K562 (cell line): ENCODE data around the gene RASSF7. TPM values are rescaled to one million over a fixed set of nuclear protein-coding genes. Genes with fewer than 3 reads are reported as not detected.

Source experiments
- ASH1L ChIP-seq: fragments of 450-650 bp; IDR thresholded peaks from 2 replicates; pipeline ENCODE4 v1.6.1; 2018; ENCODE audit warnings: borderline replicate concordance, mild to moderate bottlenecking, low read depth; ENCODE audit not compliant: partially characterized antibody
- C11orf30 ChIP-seq: fragments of 450-650 bp; IDR thresholded peaks from 2 replicates; pipeline ENCODE4 v1.6.1; 2016; ENCODE audit warnings: low read depth, mild to moderate bottlenecking
- DACH1 ChIP-seq: fragments of 450-650 bp; IDR thresholded peaks from 2 replicates; pipeline ENCODE4 v1.6.1; 2018; ENCODE audit not compliant: partially characterized antibody
- ELF1 ChIP-seq: fragments of 200-800 bp; sonication (Bioruptor generic); IDR thresholded peaks from 2 replicates; pipeline ENCODE4 v1.6.1; 2016; ENCODE audit warnings: missing genetic modification characterization, missing compliant biosample characterization
- FOSL1 ChIP-seq: fragments of 200-800 bp; sonication (Bioruptor generic); conservative IDR thresholded peaks from 2 replicates; pipeline ENCODE4 v1.6.1; 2016; ENCODE audit warnings: missing genetic modification characterization, missing compliant biosample characterization
- IRF2 ChIP-seq: sonication (generic); formaldehyde crosslinking; IDR thresholded peaks from 2 replicates; pipeline ENCODE4 v1.8.1; 2022; ENCODE audit warnings: mild to moderate bottlenecking, missing genetic modification reagents
- JUN ChIP-seq, 2 experiments: sonication (generic) in 1 of 2; formaldehyde crosslinking in 1 of 2; IDR thresholded peaks; 2 replicates each; pipeline versions ENCODE4 v1.6.1 to v1.8.0; 2012 to 2022; ENCODE audit warnings: borderline replicate concordance in 2 of 2, mild to moderate bottlenecking in 2 of 2, improper control_type of control experiment in 1 of 2, low read depth in 1 of 2, low read length in 1 of 2, missing genetic modification reagents in 1 of 2
- KDM2B ChIP-seq: fragments of 250-450 bp; sonication (Bioruptor Pico); IDR thresholded peaks from 2 replicates; pipeline ENCODE4 v1.8.0; 2021; ENCODE audit warnings: mild to moderate bottlenecking, moderate library complexity
- NR2C1 ChIP-seq, 2 experiments: fragments of 450-650 bp; IDR thresholded peaks; 2 replicates each; pipeline ENCODE4 v1.6.1; 2017; ENCODE audit warnings: mild to moderate bottlenecking in 2 of 2, antibody characterized with exemption in 1 of 2, inconsistent platforms in 1 of 2, missing compliant biosample characterization in 1 of 2, missing genetic modification characterization in 1 of 2
- POLR2H ChIP-seq: IDR thresholded peaks from 2 replicates; pipeline ENCODE4 v1.6.1; 2016; ENCODE audit warnings: missing genetic modification characterization, low read depth, mild to moderate bottlenecking, control low read depth, missing compliant biosample characterization, moderate library complexity
- RCOR1 ChIP-seq, 2 experiments: IDR thresholded peaks; 2 replicates each; pipeline ENCODE4 v1.6.1; 2012; ENCODE audit warnings: low read depth in 2 of 2, low read length in 2 of 2, borderline replicate concordance in 1 of 2, improper control_type of control experiment in 1 of 2
- WHSC1 ChIP-seq: IDR thresholded peaks from one replicate; pipeline ENCODE4 v1.6.1; 2012; ENCODE audit warnings: low read length, control low read depth, inconsistent platforms
- ZBTB17 ChIP-seq: fragments of 450-650 bp; formaldehyde crosslinking; IDR thresholded peaks from 2 replicates; pipeline ENCODE4 v1.4.0; 2020; ENCODE audit warnings: mild to moderate bottlenecking
- ZNF76 ChIP-seq: fragments of 250-450 bp; sonication (Bioruptor Pico); IDR thresholded peaks from 2 replicates; pipeline ENCODE4 v1.4.0; 2020; ENCODE audit warnings: mild to moderate bottlenecking, moderate library complexity, borderline replicate concordance
- polyA plus RNA-seq, 8 experiments: library from polyadenylated mRNA; depleted of rRNA in 4 of 8; stranded (reverse) in 5 of 8; unstranded in 3 of 8; fragments of >200 nt; fragmentation: Nextera tagmentation in 2 of 8; fragmentation: Illumina TruSeq in 1 of 8; extraction: Ambion mirVana in 2 of 8; extraction: Trizol in 1 of 8; gene quantifications; 2 replicates each; pipeline versions ENCODE4 v1.2.1 to v1.2.3, GENCODE V29; 2011 to 2014; ENCODE audit warnings: inconsistent platforms in 1 of 8, missing spikeins in 1 of 8
- total RNA-seq, 7 experiments: library from RNA; depleted of rRNA in 6 of 7; stranded (reverse); fragments of >200 nt in 6 of 7; fragmentation: Illumina TruSeq in 2 of 7; extraction: Trizol in 2 of 7; gene quantifications; 2 replicates each; pipeline versions ENCODE4 v1.2.1 to v1.2.3, GENCODE V29; 2011 to 2021; ENCODE audit warnings: low replicate concordance in 1 of 7
- TF ChIP-seq, protein P1 (sequence below): sonication (generic); formaldehyde crosslinking; IDR thresholded peaks from 2 replicates; pipeline ENCODE4 v1.8.1; 2023; ENCODE audit warnings: mild to moderate bottlenecking, missing genetic modification reagents
- TF ChIP-seq, protein P2 (sequence below): fragments of 450-650 bp; IDR thresholded peaks from 2 replicates; pipeline ENCODE4 v1.6.1; 2016
- TF ChIP-seq, protein P3 (sequence below): sonication (generic); formaldehyde crosslinking; IDR thresholded peaks from 2 replicates; pipeline ENCODE4 v1.5.0; 2020; ENCODE audit warnings: missing genetic modification reagents
- TF ChIP-seq, protein P4 (sequence below): fragments of 450-650 bp; formaldehyde crosslinking; IDR thresholded peaks from 2 replicates; pipeline ENCODE4 v1.4.0; 2020; ENCODE audit warnings: mild to moderate bottlenecking, moderate library complexity
- TF ChIP-seq, protein P5 (sequence below): fragments of 250-450 bp; sonication (Bioruptor Pico); IDR thresholded peaks from 2 replicates; pipeline ENCODE4 v1.4.0; 2020; ENCODE audit warnings: mild to moderate bottlenecking, moderate library complexity

The RASSF7 gene
- total and polyA plus RNA-seq, 9 of the 15 experiments (the other 6 are each of a cell fraction or from before 2014, with no cell fraction given): 0.41 to 45.2 (median 18.6) TPM

DNA sequence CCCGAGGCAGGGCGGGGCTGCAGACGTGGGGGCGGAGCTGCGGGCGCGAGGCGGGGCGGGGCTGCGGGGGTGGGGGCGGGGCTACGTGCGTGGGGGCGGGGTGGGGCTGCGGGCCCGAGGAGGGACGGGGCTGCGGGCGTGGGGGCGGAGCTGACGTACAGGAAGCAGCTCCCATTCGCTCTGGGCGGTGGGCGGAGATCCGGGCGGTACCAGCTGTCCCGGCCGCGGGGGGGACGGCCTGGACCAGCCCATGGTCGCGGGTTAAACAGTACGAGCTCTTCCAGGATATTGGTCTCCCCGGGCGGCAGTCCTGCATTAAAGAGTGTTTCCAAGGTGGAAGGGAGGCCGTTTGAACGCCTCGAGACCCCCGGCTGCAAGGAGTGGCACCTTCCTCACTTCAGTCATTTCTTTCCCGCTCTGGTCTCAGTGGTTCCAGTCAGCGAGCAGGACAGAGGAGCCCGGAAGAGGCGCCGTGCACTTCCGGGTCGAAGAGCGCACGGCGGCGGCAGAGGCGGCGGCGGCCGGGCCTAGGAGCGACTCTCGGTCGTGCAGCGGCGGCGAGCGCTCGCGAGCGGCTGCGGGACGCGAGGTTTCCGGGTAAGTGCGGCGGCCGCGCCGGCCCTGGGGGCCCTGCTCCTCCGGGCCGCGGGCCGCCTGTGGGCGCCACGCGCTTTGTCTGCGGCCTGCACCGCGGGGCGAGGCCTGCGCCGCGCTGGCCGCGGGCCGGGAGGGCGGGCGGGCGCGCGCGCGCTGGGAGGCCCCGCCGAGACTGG, 15.4 kb downstream of the RASSF7 start, which contains the start of gene PHRF1 (continued):
- TF ChIP-seq RCOR1 (IDR thresholded peaks at IDR 0.05; ENCODE audit: borderline replicate concordance in 1 of 2, low read depth in 2 of 2, low read length in 2 of 2) (0 out of 4 replicates have a peak, but pooled peaks of 1 of the 2 experiments have one; percentile 25), JUN (IDR thresholded peaks at IDR 0.05; ENCODE audit: borderline replicate concordance, low read depth, low read length) (peak; percentile 30; the same call in 1 of the 2 replicates), JUN (CRISPR knock-in tag; IDR thresholded peaks at IDR 0.05; ENCODE audit: borderline replicate concordance) (no peak), ZBTB17 (CRISPR knock-in tag) (0 out of 2 replicates have a peak, but pooled peaks have one; percentile 22), NR2C1 (IDR thresholded peaks at IDR 0.05) (peak; percentile 98), NR2C1 (tag; IDR thresholded peaks at IDR 0.05) (peak; percentile 98), DACH1 (peak; percentile 48), FOSL1 (tag) (0 out of 2 replicates have a peak, but pooled peaks have one; percentile 31), ELF1 (tag) (peak; percentile 99), C11orf30 (peak; percentile 84), POLR2H (tag) (no peak), ZNF76 (no peak), KDM2B (CRISPR knock-in tag) (no peak), ASH1L (peak; percentile 86), IRF2 (CRISPR knock-in tag) (no peak), WHSC1 (no peak)
- TF ChIP-seq, protein P1, sequence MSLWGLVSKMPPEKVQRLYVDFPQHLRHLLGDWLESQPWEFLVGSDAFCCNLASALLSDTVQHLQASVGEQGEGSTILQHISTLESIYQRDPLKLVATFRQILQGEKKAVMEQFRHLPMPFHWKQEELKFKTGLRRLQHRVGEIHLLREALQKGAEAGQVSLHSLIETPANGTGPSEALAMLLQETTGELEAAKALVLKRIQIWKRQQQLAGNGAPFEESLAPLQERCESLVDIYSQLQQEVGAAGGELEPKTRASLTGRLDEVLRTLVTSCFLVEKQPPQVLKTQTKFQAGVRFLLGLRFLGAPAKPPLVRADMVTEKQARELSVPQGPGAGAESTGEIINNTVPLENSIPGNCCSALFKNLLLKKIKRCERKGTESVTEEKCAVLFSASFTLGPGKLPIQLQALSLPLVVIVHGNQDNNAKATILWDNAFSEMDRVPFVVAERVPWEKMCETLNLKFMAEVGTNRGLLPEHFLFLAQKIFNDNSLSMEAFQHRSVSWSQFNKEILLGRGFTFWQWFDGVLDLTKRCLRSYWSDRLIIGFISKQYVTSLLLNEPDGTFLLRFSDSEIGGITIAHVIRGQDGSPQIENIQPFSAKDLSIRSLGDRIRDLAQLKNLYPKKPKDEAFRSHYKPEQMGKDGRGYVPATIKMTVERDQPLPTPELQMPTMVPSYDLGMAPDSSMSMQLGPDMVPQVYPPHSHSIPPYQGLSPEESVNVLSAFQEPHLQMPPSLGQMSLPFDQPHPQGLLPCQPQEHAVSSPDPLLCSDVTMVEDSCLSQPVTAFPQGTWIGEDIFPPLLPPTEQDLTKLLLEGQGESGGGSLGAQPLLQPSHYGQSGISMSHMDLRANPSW (CRISPR knock-in tag): no peak
- TF ChIP-seq, protein P2, sequence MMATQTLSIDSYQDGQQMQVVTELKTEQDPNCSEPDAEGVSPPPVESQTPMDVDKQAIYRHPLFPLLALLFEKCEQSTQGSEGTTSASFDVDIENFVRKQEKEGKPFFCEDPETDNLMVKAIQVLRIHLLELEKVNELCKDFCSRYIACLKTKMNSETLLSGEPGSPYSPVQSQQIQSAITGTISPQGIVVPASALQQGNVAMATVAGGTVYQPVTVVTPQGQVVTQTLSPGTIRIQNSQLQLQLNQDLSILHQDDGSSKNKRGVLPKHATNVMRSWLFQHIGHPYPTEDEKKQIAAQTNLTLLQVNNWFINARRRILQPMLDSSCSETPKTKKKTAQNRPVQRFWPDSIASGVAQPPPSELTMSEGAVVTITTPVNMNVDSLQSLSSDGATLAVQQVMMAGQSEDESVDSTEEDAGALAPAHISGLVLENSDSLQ: peak; percentile 66
- TF ChIP-seq, protein P3, sequence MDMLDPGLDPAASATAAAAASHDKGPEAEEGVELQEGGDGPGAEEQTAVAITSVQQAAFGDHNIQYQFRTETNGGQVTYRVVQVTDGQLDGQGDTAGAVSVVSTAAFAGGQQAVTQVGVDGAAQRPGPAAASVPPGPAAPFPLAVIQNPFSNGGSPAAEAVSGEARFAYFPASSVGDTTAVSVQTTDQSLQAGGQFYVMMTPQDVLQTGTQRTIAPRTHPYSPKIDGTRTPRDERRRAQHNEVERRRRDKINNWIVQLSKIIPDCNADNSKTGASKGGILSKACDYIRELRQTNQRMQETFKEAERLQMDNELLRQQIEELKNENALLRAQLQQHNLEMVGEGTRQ (CRISPR knock-in tag): no peak
- TF ChIP-seq, protein P4, sequence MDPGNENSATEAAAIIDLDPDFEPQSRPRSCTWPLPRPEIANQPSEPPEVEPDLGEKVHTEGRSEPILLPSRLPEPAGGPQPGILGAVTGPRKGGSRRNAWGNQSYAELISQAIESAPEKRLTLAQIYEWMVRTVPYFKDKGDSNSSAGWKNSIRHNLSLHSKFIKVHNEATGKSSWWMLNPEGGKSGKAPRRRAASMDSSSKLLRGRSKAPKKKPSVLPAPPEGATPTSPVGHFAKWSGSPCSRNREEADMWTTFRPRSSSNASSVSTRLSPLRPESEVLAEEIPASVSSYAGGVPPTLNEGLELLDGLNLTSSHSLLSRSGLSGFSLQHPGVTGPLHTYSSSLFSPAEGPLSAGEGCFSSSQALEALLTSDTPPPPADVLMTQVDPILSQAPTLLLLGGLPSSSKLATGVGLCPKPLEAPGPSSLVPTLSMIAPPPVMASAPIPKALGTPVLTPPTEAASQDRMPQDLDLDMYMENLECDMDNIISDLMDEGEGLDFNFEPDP (CRISPR knock-in tag): no peak
- TF ChIP-seq, protein P5, sequence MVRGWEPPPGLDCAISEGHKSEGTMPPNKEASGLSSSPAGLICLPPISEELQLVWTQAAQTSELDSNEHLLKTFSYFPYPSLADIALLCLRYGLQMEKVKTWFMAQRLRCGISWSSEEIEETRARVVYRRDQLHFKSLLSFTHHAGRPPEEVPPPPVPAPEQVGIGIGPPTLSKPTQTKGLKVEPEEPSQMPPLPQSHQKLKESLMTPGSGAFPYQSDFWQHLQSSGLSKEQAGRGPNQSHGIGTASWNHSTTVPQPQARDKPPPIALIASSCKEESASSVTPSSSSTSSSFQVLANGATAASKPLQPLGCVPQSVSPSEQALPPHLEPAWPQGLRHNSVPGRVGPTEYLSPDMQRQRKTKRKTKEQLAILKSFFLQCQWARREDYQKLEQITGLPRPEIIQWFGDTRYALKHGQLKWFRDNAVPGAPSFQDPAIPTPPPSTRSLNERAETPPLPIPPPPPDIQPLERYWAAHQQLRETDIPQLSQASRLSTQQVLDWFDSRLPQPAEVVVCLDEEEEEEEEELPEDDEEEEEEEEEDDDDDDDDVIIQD (CRISPR knock-in tag): no peak
